ENCODE results near the gene CYP4X1.
"Not testable (repeated sequence)": the region's sequence is repeated elsewhere in the genome, so short reads cannot be mapped to it uniquely, and the experiment has no call there.

Gene CYP4X1

GRCh38 chr1:47030170-47030805, 6.8 kb downstream of the CYP4X1 start:
- DNase-seq (ENCODE audit: low spot score), result no peak
- no peak for TF ChIP-seq CTCF (conservative IDR thresholded peaks at IDR 0.05; ENCODE audit: low read depth)
- CTCF ChIA-PET, result interaction anchor here (0.8 kb wide), 1 partner anchor 32 kb away, joined by 4 read pairs; no protein-coding TSS in a partner anchor
- POLR2A ChIA-PET (ENCODE audit: low non-redundant PET), result no interaction called here
- H3K27ac ChIP-seq, result peak overlapping the region; percentile 66

GRCh38 chr1:47031059-47031458, 7.6 kb downstream of the CYP4X1 start:
- no peak for TF ChIP-seq CTCF (conservative IDR thresholded peaks at IDR 0.05; ENCODE audit: low read depth)
- H3K27ac ChIP-seq, result peak overlapping the region; percentile 66
- CTCF ChIA-PET, result no interaction called here
- peak; percentile 38 for DNase-seq (ENCODE audit: low spot score)
- POLR2A ChIA-PET (ENCODE audit: low non-redundant PET), result no interaction called here

GRCh38 chr1:47031585-47031984, 8.1 kb downstream of the CYP4X1 start:
- H3K27ac ChIP-seq, result peak overlapping the region; percentile 78
- no peak for TF ChIP-seq CTCF (conservative IDR thresholded peaks at IDR 0.05; ENCODE audit: low read depth)
- CTCF ChIA-PET, result interaction anchor here (0.7 kb wide), 1 partner anchor 544 kb away, joined by 8 read pairs; no protein-coding TSS in a partner anchor
- no peak for DNase-seq (ENCODE audit: low spot score)
- POLR2A ChIA-PET (ENCODE audit: low non-redundant PET), result no interaction called here

- no peak overlapping the region for H3K27ac ChIP-seq
- CTCF ChIA-PET, result interaction anchor here (0.6 kb wide), 1 partner anchor 35 kb away, joined by 5 read pairs; no protein-coding TSS in a partner anchor
- no peak for TF ChIP-seq CTCF (conservative IDR thresholded peaks at IDR 0.05; ENCODE audit: low read depth)
- DNase-seq (ENCODE audit: low spot score), result no peak
- POLR2A ChIA-PET (ENCODE audit: low non-redundant PET), result no interaction called here
These were observed 13.3 kb downstream of the CYP4X1 start for GRCh38 chr1:47036764-47037163.

GRCh38 chr1:47059376-47059775, 35.9 kb downstream of the CYP4X1 start:
- no peak for DNase-seq (ENCODE audit: low spot score)
- H3K27ac ChIP-seq, result no peak overlapping the region
- no peak for TF ChIP-seq CTCF (conservative IDR thresholded peaks at IDR 0.05; ENCODE audit: low read depth)
- ChIA-PET CTCF (no interaction called here), POLR2A (ENCODE audit: low non-redundant PET) (no interaction called here)

GRCh38 chr1:47067097-47067594, 43.7 kb downstream of the CYP4X1 start, which contains the start of gene CYP4Z1:
TSS of gene CYP4Z1 (plus strand) at chr1:47067231. CDS start at chr1:47067491, 260 bp downstream.
- ChIA-PET POLR2A (ENCODE audit: low non-redundant PET) (no interaction called here), CTCF (no interaction called here)
- DNase-seq (ENCODE audit: low spot score), result no peak
- no peak for TF ChIP-seq CTCF (conservative IDR thresholded peaks at IDR 0.05; ENCODE audit: low read depth)
- no peak within 1 kb of the TSS for H3K27ac ChIP-seq

GRCh38 chr1:47069080-47069479, 45.6 kb downstream of the CYP4X1 start:
- CTCF ChIA-PET; DNase-seq (ENCODE audit: low spot score); POLR2A ChIA-PET (ENCODE audit: low non-redundant PET): not testable (repeated sequence)
- peak overlapping the region; percentile 42; the same call in 1 of the 2 replicates for H3K27ac ChIP-seq

GRCh38 chr1:47069509-47069908, 46.0 kb downstream of the CYP4X1 start:
- CTCF ChIA-PET; H3K27ac ChIP-seq; POLR2A ChIA-PET (ENCODE audit: low non-redundant PET); DNase-seq (ENCODE audit: low spot score): not testable (repeated sequence)

Measured in RWPE1 (cell line).